HEK293 (cell line): Measurements from ENCODE around the gene OCRL.

ENCODE experiments used
- CTCF ChIA-PET: fragments of 350-600 bp; formaldehyde crosslinking; extraction: SDS; loops from one replicate; lab custom pipeline; 2021; ENCODE audit warnings: antibody characterized with exemption; lab: Yijun Ruan, JAX
- POLR2A ChIA-PET: fragments of 300-600 bp; formaldehyde crosslinking; extraction: SDS; loops from one replicate; lab custom pipeline; 2020; ENCODE audit warnings: antibody characterized with exemption, inconsistent platforms; lab: Yijun Ruan, JAX
- H3K27ac ChIP-seq: fragments of 200-500 bp; sonication (Bioruptor generic); 2 replicates; pipeline ENCODE4 v1.5.1; 2014; ENCODE audit warnings: low read depth, low read length, control low read depth, inconsistent platforms; ENCODE audit errors: extremely low read depth
- H3K36me3 ChIP-seq, 2 experiments: fragments of 200-500 bp in 1 of 2; sonication (Bioruptor generic) in 1 of 2; 1 replicate in 1 of 2; 2 replicates in 1 of 2; pipeline ENCODE4 v1.5.1; 2014 to 2017; ENCODE audit warnings: inconsistent platforms in 2 of 2, low read length in 2 of 2; ENCODE audit not compliant: control insufficient read depth in 2 of 2, insufficient read depth in 1 of 2
- H3K4me1 ChIP-seq: fragments of 200-500 bp; sonication (Bioruptor generic); 2 replicates; pipeline ENCODE4 v1.5.1; 2014; ENCODE audit warnings: mild to moderate bottlenecking, low read length, inconsistent platforms; ENCODE audit not compliant: control insufficient read depth, insufficient read depth
- H3K4me3 ChIP-seq: 2 replicates; pipeline ENCODE4 v1.5.1; 2011; ENCODE audit warnings: low read depth, mild to moderate bottlenecking, control low read depth, low read length, moderate library complexity
- H3K9me3 ChIP-seq: fragments of 200-500 bp; sonication (Bioruptor generic); 2 replicates; pipeline ENCODE4 v1.5.1; 2014; ENCODE audit warnings: low read depth, low read length, inconsistent platforms; ENCODE audit not compliant: control insufficient read depth, insufficient read depth
- BCL6B ChIP-seq: fragments of 450-650 bp; formaldehyde crosslinking; IDR thresholded peaks from 2 replicates; pipeline ENCODE4 v1.5.1; 2017; ENCODE audit warnings: missing biosample characterization, missing genetic modification characterization
- EGR2 ChIP-seq: fragments of 450-650 bp; formaldehyde crosslinking; IDR thresholded peaks from 2 replicates; pipeline ENCODE4 v1.5.1; 2016; ENCODE audit warnings: low read depth, missing biosample characterization, missing genetic modification characterization
- HOXA7 ChIP-seq: sonication (generic); formaldehyde crosslinking; IDR thresholded peaks from 2 replicates; pipeline ENCODE4 v1.8.1; 2022; ENCODE audit warnings: missing genetic modification reagents, borderline replicate concordance
- KLF9 ChIP-seq: fragments of 450-650 bp; formaldehyde crosslinking; IDR thresholded peaks from 2 replicates; pipeline ENCODE4 v1.5.1; 2016; ENCODE audit warnings: missing biosample characterization, missing genetic modification characterization, low read depth
- MYNN ChIP-seq: fragments of 450-650 bp; formaldehyde crosslinking; IDR thresholded peaks from 2 replicates; pipeline ENCODE4 v1.5.1; 2016; ENCODE audit warnings: missing biosample characterization, missing genetic modification characterization, borderline replicate concordance
- PATZ1 ChIP-seq: fragments of 450-650 bp; formaldehyde crosslinking; IDR thresholded peaks from 2 replicates; pipeline ENCODE4 v1.5.1; 2016; ENCODE audit warnings: missing biosample characterization, missing genetic modification characterization
- ZNF121 ChIP-seq: fragments of 450-650 bp; formaldehyde crosslinking; IDR thresholded peaks from 2 replicates; pipeline ENCODE4 v1.5.1; 2016; ENCODE audit warnings: missing biosample characterization, missing genetic modification characterization
- ZNF155 ChIP-seq: fragments of 450-650 bp; formaldehyde crosslinking; IDR thresholded peaks from 2 replicates; pipeline ENCODE4 v1.5.1; 2016; ENCODE audit warnings: missing biosample characterization, missing genetic modification characterization
- ZNF184 ChIP-seq: fragments of 450-650 bp; IDR thresholded peaks from 2 replicates; pipeline ENCODE4 v1.5.1; 2018; ENCODE audit warnings: missing biosample characterization, mild to moderate bottlenecking, missing genetic modification characterization
- ZNF280C ChIP-seq: fragments of 450-650 bp; formaldehyde crosslinking; IDR thresholded peaks from 2 replicates; pipeline ENCODE4 v1.5.1; 2016; ENCODE audit warnings: missing biosample characterization, missing genetic modification characterization
- ZNF785 ChIP-seq: fragments of 450-650 bp; formaldehyde crosslinking; IDR thresholded peaks from 2 replicates; pipeline ENCODE4 v1.5.1; 2016; ENCODE audit warnings: missing biosample characterization, missing genetic modification characterization
- ZNF792 ChIP-seq: fragments of 450-650 bp; formaldehyde crosslinking; IDR thresholded peaks from 2 replicates; pipeline ENCODE4 v1.5.1; 2016; ENCODE audit warnings: missing biosample characterization, missing genetic modification characterization
- TF ChIP-seq, protein P1 (sequence below): fragments of 450-650 bp; IDR thresholded peaks from 2 replicates; pipeline ENCODE4 v1.5.1; 2018; ENCODE audit warnings: missing biosample characterization, mild to moderate bottlenecking, missing genetic modification characterization
- TF ChIP-seq, protein P2 (sequence below): fragments of 450-650 bp; formaldehyde crosslinking; IDR thresholded peaks from 2 replicates; pipeline ENCODE4 v1.5.1; 2017; ENCODE audit warnings: missing biosample characterization, mild to moderate bottlenecking, missing genetic modification characterization, moderate library complexity
- TF ChIP-seq, protein P3 (sequence below): fragments of 450-650 bp; formaldehyde crosslinking; IDR thresholded peaks from 2 replicates; pipeline ENCODE4 v1.5.1; 2016; ENCODE audit warnings: missing biosample characterization, missing genetic modification characterization, borderline replicate concordance

Gene OCRL

GRCh38 chrX:129597905-129598304, 57.8 kb downstream of the OCRL start:
- H3K9me3 ChIP-seq: no peaks in the 10 kb centered on the region
- no peaks in the 10 kb centered on the region for H3K4me1 ChIP-seq
- TF ChIP-seq, protein P1, sequence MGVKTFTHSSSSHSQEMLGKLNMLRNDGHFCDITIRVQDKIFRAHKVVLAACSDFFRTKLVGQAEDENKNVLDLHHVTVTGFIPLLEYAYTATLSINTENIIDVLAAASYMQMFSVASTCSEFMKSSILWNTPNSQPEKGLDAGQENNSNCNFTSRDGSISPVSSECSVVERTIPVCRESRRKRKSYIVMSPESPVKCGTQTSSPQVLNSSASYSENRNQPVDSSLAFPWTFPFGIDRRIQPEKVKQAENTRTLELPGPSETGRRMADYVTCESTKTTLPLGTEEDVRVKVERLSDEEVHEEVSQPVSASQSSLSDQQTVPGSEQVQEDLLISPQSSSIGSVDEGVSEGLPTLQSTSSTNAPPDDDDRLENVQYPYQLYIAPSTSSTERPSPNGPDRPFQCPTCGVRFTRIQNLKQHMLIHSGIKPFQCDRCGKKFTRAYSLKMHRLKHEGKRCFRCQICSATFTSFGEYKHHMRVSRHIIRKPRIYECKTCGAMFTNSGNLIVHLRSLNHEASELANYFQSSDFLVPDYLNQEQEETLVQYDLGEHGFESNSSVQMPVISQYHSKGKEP (tag by site-specific recombination): no peak
- 0 out of 2 replicates have a peak, but pooled peaks have one; percentile 13 for TF ChIP-seq EGR2 (tag by site-specific recombination)
- no peak overlapping the region for H3K4me3 ChIP-seq
- POLR2A ChIA-PET: no interaction called here
- H3K27ac ChIP-seq: no peak overlapping the region
- CTCF ChIA-PET: no interaction called here
- peaks cover 0 to 30% of the 10 kb centered on the region in 2 experiments; a peak in 2 of 3 replicates for H3K36me3 ChIP-seq

- TF ChIP-seq BCL6B (tag by site-specific recombination) (no peak), ZNF184 (tag by site-specific recombination) (no peak), ZNF280C (tag by site-specific recombination) (no peak), ZNF155 (tag by site-specific recombination) (no peak)
- ChIA-PET POLR2A (interaction anchor here (0.7 kb wide), 1 partner anchor 244 kb away, joined by 3 read pairs; the partner anchor contains the start of gene ZDHHC9), CTCF (interaction anchor here (0.7 to 2.2 kb wide), 2 partner anchors 10 to 228 kb away, joined by 4 to 10 read pairs; no protein-coding TSS in a partner anchor)
- H3K4me1 ChIP-seq: no peaks in the 10 kb centered on the region
- no peak overlapping the region for H3K27ac ChIP-seq
- H3K9me3 ChIP-seq: no peaks in the 10 kb centered on the region
- peaks cover 0 to 19% of the 10 kb centered on the region in 2 experiments; a peak in 2 of 3 replicates for H3K36me3 ChIP-seq
- H3K4me3 ChIP-seq: no peak overlapping the region
Measured at GRCh38 chrX:129599499-129599898, 59.4 kb downstream of the OCRL start.

GRCh38 chrX:129599996-129600395, 59.9 kb downstream of the OCRL start:
- peaks cover 0 to 14% of the 10 kb centered on the region in 2 experiments; a peak in 2 of 3 replicates for H3K36me3 ChIP-seq
- no peak overlapping the region for H3K27ac ChIP-seq
- no peaks in the 10 kb centered on the region for H3K4me1 ChIP-seq
- ChIA-PET POLR2A (no interaction called here), CTCF (interaction anchor here (0.6 to 2.5 kb wide), 7 partner anchors 10 to 461 kb away, joined by 3 to 10 read pairs (median 6); no protein-coding TSS in a partner anchor)
- no peak overlapping the region for H3K4me3 ChIP-seq
- no peaks in the 10 kb centered on the region for H3K9me3 ChIP-seq
- TF ChIP-seq ZNF785 (tag by site-specific recombination) (no peak), HOXA7 (no peak), ZNF155 (tag by site-specific recombination) (no peak), KLF9 (tag by site-specific recombination) (no peak), ZNF792 (tag by site-specific recombination) (no peak), PATZ1 (tag by site-specific recombination) (no peak), ZNF121 (no peak), MYNN (tag by site-specific recombination) (no peak)
- TF ChIP-seq, protein P2, sequence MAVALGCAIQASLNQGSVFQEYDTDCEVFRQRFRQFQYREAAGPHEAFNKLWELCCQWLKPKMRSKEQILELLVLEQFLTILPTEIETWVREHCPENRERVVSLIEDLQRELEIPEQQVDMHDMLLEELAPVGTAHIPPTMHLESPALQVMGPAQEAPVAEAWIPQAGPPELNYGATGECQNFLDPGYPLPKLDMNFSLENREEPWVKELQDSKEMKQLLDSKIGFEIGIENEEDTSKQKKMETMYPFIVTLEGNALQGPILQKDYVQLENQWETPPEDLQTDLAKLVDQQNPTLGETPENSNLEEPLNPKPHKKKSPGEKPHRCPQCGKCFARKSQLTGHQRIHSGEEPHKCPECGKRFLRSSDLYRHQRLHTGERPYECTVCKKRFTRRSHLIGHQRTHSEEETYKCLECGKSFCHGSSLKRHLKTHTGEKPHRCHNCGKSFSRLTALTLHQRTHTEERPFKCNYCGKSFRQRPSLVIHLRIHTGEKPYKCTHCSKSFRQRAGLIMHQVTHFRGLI: no peak
- TF ChIP-seq, protein P3, sequence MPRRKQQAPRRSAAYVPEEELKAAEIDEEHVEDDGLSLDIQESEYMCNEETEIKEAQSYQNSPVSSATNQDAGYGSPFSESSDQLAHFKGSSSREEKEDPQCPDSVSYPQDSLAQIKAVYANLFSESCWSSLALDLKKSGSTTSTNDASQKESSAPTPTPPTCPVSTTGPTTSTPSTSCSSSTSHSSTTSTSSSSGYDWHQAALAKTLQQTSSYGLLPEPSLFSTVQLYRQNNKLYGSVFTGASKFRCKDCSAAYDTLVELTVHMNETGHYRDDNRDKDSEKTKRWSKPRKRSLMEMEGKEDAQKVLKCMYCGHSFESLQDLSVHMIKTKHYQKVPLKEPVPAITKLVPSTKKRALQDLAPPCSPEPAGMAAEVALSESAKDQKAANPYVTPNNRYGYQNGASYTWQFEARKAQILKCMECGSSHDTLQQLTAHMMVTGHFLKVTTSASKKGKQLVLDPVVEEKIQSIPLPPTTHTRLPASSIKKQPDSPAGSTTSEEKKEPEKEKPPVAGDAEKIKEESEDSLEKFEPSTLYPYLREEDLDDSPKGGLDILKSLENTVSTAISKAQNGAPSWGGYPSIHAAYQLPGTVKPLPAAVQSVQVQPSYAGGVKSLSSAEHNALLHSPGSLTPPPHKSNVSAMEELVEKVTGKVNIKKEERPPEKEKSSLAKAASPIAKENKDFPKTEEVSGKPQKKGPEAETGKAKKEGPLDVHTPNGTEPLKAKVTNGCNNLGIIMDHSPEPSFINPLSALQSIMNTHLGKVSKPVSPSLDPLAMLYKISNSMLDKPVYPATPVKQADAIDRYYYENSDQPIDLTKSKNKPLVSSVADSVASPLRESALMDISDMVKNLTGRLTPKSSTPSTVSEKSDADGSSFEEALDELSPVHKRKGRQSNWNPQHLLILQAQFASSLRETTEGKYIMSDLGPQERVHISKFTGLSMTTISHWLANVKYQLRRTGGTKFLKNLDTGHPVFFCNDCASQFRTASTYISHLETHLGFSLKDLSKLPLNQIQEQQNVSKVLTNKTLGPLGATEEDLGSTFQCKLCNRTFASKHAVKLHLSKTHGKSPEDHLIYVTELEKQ (tag by site-specific recombination): no peak
